Dendritic cell treated with granulocyte-macrophage colony-stimulating factor and Interleukin-4, amounts not matched to agents 40 ng/mL and 50 ng/mL, for 4 days (primary cell): Measurements from ENCODE around the gene TMPO.
"Not testable (repeated sequence)": the region's sequence is repeated elsewhere in the genome, so short reads cannot be mapped to it uniquely, and the experiment has no call there.

Source experiments
- H3K27ac Mint-ChIP-seq: one replicate; pipeline ENCODE4 v1.8.0; 2022; ENCODE audit warnings: mild to moderate bottlenecking, mixed read lengths
- H3K27me3 Mint-ChIP-seq: one replicate; pipeline ENCODE4 v1.8.0; 2022; ENCODE audit warnings: mild to moderate bottlenecking, mixed read lengths
- H3K36me3 Mint-ChIP-seq: one replicate; pipeline ENCODE4 v1.8.0; 2022; ENCODE audit warnings: low read depth, mixed read lengths
- H3K4me1 Mint-ChIP-seq: one replicate; pipeline ENCODE4 v1.8.0; 2022; ENCODE audit warnings: low read depth, mixed read lengths
- H3K4me3 Mint-ChIP-seq: one replicate; pipeline ENCODE4 v1.8.0; 2022; ENCODE audit warnings: mild to moderate bottlenecking, moderate library complexity, mixed read lengths
- H3K9me3 Mint-ChIP-seq: one replicate; pipeline ENCODE4 v1.8.0; 2022; ENCODE audit warnings: mixed read lengths
- intact Hi-C: fragments of 100-400 bp; cut with micrococcal nuclease; formaldehyde crosslinking; loops from one replicate; pipeline ENCODE4 v1.15.0; 2022

TMPO gene

GRCh38 chr12:98595243-98595988, 80.0 kb downstream of the TMPO start:
- Mint-ChIP-seq H3K9me3 (no peaks in the 10 kb centered on the region), H3K36me3 (peaks cover 68% of the 10 kb centered on the region), H3K27me3 (no peaks in the 10 kb centered on the region), H3K4me3 (peak overlapping the region; percentile 95), H3K27ac (peak overlapping the region; percentile 92), H3K4me1 (peaks cover 23% of the 10 kb centered on the region)
- intact Hi-C loops = loop anchor here (1.0 kb wide), 1 partner anchor 11 kb away; no protein-coding TSS in a partner anchor

- intact Hi-C loops = not testable (repeated sequence)
Observed at GRCh38 chr12:98597313-98597712, 81.9 kb downstream of the TMPO start.

More at GRCh38 chr12:98597313-98597712, 81.9 kb downstream of the TMPO start:
- not testable (repeated sequence) for H3K27me3 Mint-ChIP-seq, H3K9me3 Mint-ChIP-seq, H3K4me3 Mint-ChIP-seq, H3K27ac Mint-ChIP-seq
- peaks cover 87% of the 10 kb centered on the region for H3K36me3 Mint-ChIP-seq
- H3K4me1 Mint-ChIP-seq = peaks cover 23% of the 10 kb centered on the region
